ENCODE data around the gene UBAC1.

The UBAC1 gene

DNA sequence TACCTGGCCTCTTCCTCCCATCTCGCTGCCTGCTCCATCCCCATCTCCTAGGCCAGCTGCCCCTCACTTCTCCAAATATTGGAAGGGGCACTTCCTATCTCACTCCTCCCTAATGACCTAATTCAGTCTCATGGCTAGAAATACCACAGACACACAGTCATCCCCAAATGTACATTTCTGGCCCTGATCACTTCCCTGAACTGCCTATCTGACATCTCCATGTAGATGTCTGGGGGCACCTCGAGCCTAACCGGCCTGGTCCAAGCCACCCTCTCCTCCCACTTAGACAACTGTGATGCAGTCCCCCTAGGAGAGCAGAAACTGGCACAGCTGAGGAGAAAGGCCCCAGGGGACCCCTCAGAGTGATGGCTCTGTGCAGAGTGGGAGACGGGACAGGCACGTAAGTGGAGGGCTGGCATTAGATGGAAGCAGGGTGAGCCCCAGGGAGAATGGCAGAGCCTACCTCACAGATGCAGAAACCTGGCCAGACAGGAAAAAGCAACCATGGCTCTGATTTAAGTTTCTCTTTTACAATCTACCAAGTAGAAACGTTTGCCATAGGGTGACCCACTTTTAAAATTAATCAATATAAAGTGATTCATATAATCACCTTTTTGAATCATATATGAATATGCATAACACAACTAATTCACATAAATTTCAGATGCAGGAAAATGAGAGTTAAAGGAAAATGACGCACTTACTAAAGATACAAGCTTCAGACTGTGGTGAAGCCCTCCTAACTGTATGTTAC, 75.9 kb downstream of the UBAC1 start:
- DNase-seq: no peak

DNA sequence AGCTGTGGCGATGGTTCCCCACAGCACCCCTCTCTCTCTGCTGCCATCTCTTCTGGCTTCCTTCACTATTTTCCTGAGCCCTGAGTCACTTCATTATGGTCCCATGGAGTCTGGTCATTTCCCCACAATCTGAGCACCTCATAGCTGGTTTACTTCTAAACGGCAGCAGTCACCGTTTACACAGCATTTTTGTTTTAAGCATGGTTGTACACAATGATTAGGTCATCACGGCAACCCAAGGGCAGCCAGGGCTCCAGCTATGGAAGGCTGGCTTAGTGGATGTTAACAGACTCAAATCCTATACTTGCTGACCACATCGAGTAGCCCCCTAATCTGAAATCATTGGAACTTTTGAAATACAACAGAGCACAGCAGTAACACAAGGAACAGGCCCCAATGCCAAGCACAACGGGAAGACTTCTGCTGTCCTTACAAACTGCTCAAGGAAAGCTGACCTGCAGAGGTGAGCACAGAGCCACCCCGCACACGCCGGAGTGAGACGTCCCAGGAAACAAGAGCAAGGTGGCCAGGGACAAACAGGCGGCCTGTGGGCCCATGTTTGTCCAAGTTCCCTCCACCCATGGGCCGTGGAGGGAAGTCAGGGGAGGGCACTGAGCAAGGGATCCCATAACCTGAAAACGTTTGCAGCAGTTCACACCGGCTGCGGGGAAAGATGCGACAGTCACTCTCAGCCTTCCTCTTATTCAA, 76.7 kb downstream of the UBAC1 start:
- DNase-seq: peak in 1 of 51 donors; percentile 18

DNA sequence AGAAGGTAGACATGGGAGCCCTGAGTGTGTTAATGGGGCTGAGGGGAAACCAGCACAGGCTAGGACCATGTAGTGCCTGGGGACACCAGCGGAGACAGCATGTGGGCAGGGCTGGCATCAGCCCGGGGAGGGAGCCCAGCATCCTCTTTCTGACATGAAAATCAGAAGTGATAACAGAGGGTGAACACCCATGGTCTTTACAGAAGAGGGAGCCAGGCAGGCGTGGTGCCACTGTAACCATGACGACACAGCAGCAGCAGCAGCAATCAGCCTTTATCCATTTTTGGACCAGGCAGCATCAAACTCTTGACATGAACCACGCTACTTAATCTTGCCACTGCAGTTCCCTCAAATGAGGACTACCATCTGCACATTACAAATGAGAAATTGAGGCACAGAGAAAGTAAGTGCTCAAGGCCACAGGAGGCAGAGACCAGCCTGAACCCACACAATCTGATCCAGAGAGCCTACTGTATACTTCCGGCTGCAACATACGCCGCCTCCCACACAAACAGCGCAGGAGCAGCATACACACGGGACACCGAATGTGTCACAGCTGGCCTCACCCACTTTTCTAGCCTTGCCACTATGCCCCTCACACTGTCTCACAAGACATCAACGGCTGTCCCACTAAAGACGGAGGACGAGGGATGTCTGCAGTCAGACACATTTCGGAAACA, 77.6 kb downstream of the UBAC1 start:
- DNase-seq: peak in 15 of 51 donors; percentile 18 to 63 (median 34)
